ENCODE data around the gene ACOX1.
A peak's percentile ranks its signal among the peaks of the same experiment; 100 is the strongest.

Gene ACOX1

DNA sequence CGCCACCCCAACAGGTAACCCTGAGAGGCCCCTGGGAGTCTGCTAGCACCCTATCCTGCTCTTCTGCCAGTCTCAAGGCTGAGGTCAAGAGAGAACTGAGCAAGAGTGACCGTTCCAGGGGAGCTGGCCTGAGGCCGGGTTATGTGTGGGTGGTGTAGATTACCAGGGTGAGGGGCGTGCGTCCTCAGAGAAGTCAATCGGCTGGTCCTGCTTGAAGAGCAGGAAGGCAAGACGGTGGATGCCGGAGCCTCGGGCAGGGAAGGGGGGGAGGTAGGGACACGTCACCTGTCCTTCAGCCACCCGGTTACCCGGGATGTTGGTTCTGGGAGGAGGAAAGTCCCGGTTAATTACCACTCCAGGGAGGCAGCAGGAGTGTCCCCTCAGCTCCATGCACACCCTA lies 79.6 kb downstream of the ACOX1 start:
- TF ChIP-seq, protein P1, sequence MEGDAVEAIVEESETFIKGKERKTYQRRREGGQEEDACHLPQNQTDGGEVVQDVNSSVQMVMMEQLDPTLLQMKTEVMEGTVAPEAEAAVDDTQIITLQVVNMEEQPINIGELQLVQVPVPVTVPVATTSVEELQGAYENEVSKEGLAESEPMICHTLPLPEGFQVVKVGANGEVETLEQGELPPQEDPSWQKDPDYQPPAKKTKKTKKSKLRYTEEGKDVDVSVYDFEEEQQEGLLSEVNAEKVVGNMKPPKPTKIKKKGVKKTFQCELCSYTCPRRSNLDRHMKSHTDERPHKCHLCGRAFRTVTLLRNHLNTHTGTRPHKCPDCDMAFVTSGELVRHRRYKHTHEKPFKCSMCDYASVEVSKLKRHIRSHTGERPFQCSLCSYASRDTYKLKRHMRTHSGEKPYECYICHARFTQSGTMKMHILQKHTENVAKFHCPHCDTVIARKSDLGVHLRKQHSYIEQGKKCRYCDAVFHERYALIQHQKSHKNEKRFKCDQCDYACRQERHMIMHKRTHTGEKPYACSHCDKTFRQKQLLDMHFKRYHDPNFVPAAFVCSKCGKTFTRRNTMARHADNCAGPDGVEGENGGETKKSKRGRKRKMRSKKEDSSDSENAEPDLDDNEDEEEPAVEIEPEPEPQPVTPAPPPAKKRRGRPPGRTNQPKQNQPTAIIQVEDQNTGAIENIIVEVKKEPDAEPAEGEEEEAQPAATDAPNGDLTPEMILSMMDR (IDR thresholded peaks at IDR 0.05; ENCODE audit: low read depth, low read length, missing control alignments): no peak
- H3K4me3 ChIP-seq (ENCODE audit: low read depth, low read length): no peak overlapping the region
- H3K36me3 ChIP-seq (replicated peaks): peaks cover 15% of the 10 kb centered on the region
- in situ Hi-C loops (cut with HindIII; ENCODE audit: low pct_ligation_motif_present, low sequenced_read_pairs): no loop called here
- DNase-seq: no peak
- no peak overlapping the region for H3K27ac ChIP-seq
- no peaks in the 10 kb centered on the region for H3K27me3 ChIP-seq (replicated peaks)

DNA sequence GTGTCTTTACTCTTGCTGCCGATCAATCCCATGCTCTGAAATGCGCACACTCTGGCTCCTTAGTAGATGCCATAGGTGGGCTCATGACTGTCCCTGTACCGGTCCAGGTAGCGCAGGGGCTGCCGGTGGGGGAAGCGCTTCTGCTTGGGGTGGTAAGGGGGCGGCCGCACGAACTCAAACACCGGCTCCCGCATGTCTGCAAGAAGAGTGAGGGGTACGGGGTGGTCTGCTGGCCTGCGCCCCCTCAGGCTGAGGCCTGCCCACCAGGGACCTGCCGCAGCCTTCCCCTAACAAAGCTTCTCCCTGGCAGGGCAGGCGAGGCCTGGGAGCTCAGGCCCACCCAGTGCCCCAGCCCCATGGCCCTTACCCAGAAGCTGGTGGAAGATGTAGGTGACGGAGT lies 80.2 kb downstream of the ACOX1 start:
- Histone ChIP-seq H3K27me3 (replicated peaks) (no peaks in the 10 kb centered on the region), H3K36me3 (replicated peaks) (peaks cover 15% of the 10 kb centered on the region), H3K4me3 (ENCODE audit: low read depth, low read length) (no peak overlapping the region), H3K27ac (no peak overlapping the region)
- no peak for DNase-seq
- TF ChIP-seq, protein P1 (IDR thresholded peaks at IDR 0.05; ENCODE audit: low read depth, low read length, missing control alignments): no peak
- in situ Hi-C loops (cut with HindIII; ENCODE audit: low pct_ligation_motif_present, low sequenced_read_pairs): no loop called here

DNA sequence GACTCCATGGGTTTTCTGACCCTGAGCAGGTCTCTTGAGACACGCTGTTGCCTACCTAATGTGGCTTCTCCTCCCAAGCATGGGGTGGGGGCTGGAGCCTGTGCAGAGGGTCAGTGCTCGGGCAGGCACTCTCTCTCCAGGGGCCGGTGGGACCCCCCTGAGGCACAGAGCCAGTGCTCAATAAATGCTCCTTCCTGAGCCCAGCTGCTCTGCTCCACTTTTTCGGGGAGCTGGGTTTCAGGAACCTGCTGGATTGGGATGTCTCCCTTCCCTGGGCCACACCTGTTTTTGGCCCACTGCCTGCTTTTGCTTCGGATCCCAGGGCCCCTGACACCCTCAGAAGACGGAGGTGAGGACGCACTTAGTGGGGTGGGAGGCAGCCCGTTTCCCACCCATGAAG lies 80.9 kb downstream of the ACOX1 start:
- no peak overlapping the region for H3K4me3 ChIP-seq (ENCODE audit: low read depth, low read length)

DNA sequence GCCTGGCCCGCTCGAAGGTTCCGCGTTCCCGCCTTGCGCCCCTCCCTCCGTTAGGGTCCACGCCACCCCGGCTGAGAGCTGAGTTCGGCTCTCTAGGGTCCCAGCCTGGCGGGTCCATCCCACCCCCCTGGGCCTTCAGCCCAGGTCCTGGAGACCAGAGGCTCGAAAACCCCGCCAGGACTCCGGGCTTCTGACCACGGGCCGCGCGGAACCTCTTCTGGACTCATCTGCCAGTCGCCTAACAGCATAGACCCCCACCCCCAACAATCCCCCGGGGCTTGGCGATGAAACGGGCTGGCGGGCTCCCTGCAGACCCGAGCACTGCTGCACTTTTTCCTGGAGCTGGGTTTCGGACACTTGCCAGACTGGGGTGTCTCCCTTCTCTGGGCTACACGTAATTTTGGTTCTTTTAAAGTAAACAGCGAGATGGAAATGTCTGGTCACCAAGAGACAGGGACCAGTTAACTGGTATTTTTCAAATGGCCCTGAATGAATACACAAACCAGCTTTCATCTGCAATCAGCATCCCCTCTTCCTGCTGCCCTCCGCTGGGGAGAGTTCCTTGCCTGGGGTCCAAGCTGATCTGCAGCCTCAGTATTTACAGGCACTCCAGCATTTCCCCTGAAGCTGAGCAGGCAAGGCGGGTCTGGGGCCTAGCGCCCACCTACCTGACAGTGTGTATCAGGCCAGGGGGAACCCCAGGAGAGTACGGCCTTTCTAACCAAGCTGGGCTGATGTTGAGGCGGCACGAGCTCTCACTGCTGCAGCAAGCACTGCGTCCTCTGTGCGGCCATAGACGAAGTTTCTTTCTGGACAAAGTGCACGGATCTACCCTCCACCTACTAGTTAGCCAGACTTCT lies 81.6 kb downstream of the ACOX1 start:
- Histone ChIP-seq H3K27ac (no peak overlapping the region), H3K27me3 (replicated peaks) (no peaks in the 10 kb centered on the region), H3K4me3 (ENCODE audit: low read depth, low read length) (peak overlapping the region; percentile 87), H3K36me3 (replicated peaks) (peaks cover 15% of the 10 kb centered on the region)
- DNase-seq: no peak
- TF ChIP-seq, protein P1 (IDR thresholded peaks at IDR 0.05; ENCODE audit: low read depth, low read length, missing control alignments): no peak
- in situ Hi-C loops (cut with HindIII; ENCODE audit: low pct_ligation_motif_present, low sequenced_read_pairs): no loop called here

More for the DNA sequence above, 80.9 kb downstream of the ACOX1 start:
- Histone ChIP-seq H3K36me3 (replicated peaks) (peaks cover 15% of the 10 kb centered on the region), H3K27me3 (replicated peaks) (no peaks in the 10 kb centered on the region), H3K27ac (no peak overlapping the region)
- DNase-seq: no peak
- in situ Hi-C loops (cut with HindIII; ENCODE audit: low pct_ligation_motif_present, low sequenced_read_pairs): no loop called here
- TF ChIP-seq, protein P1 (IDR thresholded peaks at IDR 0.05; ENCODE audit: low read depth, low read length, missing control alignments): no peak

DNA sequence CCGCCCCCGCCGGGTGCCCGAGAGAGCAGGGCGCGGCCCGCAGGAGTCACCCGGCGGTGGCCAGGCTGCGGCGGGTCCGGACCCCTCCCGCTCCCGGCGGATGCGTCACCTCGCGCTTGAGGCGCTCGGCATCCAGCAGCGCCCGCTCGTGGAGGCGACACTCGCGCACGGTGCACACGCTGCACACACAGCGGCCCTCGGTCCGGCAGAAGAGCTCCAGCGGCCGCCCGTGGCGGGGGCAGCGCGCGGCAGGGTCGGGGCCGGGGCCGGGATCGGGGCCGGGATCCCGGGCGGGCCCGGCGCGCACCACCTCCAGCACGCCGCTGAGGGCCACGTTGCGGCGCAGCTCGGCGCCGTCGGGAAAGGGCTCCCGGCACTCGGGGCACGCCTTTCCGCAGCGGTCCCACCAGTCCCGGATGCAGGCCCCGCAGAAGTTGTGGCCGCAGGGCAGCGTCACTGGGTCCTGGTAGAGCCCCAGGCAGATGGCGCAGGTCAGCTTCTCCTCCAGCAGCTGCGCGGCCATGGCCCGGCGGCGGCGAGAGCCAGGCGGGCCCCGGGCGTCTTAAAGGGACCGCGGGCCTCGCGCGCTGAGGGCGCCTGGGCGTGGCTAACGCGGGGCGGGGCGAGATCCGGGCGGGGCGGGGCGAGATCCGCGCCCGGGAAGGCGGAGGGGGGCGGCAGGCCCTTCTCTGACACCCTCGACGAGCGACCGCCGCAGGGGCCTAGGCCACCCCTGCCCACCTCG lies 82.4 kb downstream of the ACOX1 start, which contains the start of gene TRIM65:
TSS of gene TRIM65 (minus strand) at position 537 of the 745 bp plus-strand sequence. CDS start at position 523, 14 bp downstream.
- peak within 1 kb of the TSS; percentile 66 for H3K27ac ChIP-seq
- H3K4me3 ChIP-seq (ENCODE audit: low read depth, low read length): peak within 1 kb of the TSS; percentile 87
- peaks cover 14% of the 10 kb centered on the region for H3K36me3 ChIP-seq (replicated peaks)
- DNase-seq: peak; percentile 56
- TF ChIP-seq, protein P1 (IDR thresholded peaks at IDR 0.05; ENCODE audit: low read depth, low read length, missing control alignments): peak; percentile 37
- H3K27me3 ChIP-seq (replicated peaks): no peaks in the 10 kb centered on the region
- in situ Hi-C loops (cut with HindIII; ENCODE audit: low pct_ligation_motif_present, low sequenced_read_pairs): no loop called here
